ENCODE measurements around the gene ERP44.

ERP44 gene

GRCh38 chr9:100131216-100131615 is 32.4 kb upstream of the ERP44 start:
- no peaks in the 10 kb centered on the region for H3K27me3 ChIP-seq
- DNase-seq = no peak
- H3K9me3 ChIP-seq = no peaks in the 10 kb centered on the region
- H3K36me3 ChIP-seq = peaks cover 5 to 10% (median 9%) of the 10 kb centered on the region in 3 donors
- no peak overlapping the region for H3K4me3 ChIP-seq
- no peaks in the 10 kb centered on the region for H3K4me1 ChIP-seq
- H3K27ac ChIP-seq = no peak overlapping the region
- intact Hi-C loops (cut with DNase I; ENCODE audit: low total_unique reads) = no loop called here
- no peak for TF ChIP-seq CTCF (IDR thresholded peaks at IDR 0.05)

GRCh38 chr9:100129772-100130171 is 31.0 kb upstream of the ERP44 start:
- Histone ChIP-seq H3K4me3 (no peak overlapping the region), H3K9me3 (no peaks in the 10 kb centered on the region), H3K36me3 (peaks cover 5 to 10% (median 8%) of the 10 kb centered on the region in 3 donors), H3K4me1 (no peaks in the 10 kb centered on the region), H3K27me3 (no peaks in the 10 kb centered on the region), H3K27ac (no peak overlapping the region)
- no peak for TF ChIP-seq CTCF (IDR thresholded peaks at IDR 0.05)
- intact Hi-C loops (cut with DNase I; ENCODE audit: low total_unique reads) = no loop called here
- DNase-seq = no peak

GRCh38 chr9:100126423-100126822 is 27.6 kb upstream of the ERP44 start:
- Histone ChIP-seq H3K9me3 (no peaks in the 10 kb centered on the region), H3K4me1 (no peaks in the 10 kb centered on the region), H3K27ac (no peak overlapping the region), H3K36me3 (peaks cover 0 to 5% (median 4%) of the 10 kb centered on the region in 3 donors), H3K27me3 (no peaks in the 10 kb centered on the region), H3K4me3 (no peak overlapping the region)
- intact Hi-C loops (cut with DNase I; ENCODE audit: low total_unique reads) = no loop called here
- DNase-seq = no peak
- no peak for TF ChIP-seq CTCF (IDR thresholded peaks at IDR 0.05)

GRCh38 chr9:100125910-100126309 is 27.1 kb upstream of the ERP44 start:
- Histone ChIP-seq H3K27me3 (no peaks in the 10 kb centered on the region), H3K36me3 (peaks cover 0 to 5% (median 4%) of the 10 kb centered on the region in 3 donors), H3K27ac (no peak overlapping the region), H3K4me3 (no peak overlapping the region), H3K9me3 (no peaks in the 10 kb centered on the region), H3K4me1 (no peaks in the 10 kb centered on the region)
- intact Hi-C loops (cut with DNase I; ENCODE audit: low total_unique reads) = no loop called here
- no peak for TF ChIP-seq CTCF (IDR thresholded peaks at IDR 0.05)
- DNase-seq = no peak

- H3K27ac ChIP-seq = no peak overlapping the region
- H3K36me3 ChIP-seq = peaks cover 0 to 5% (median 4%) of the 10 kb centered on the region in 3 donors
- no peak for DNase-seq
- intact Hi-C loops (cut with DNase I; ENCODE audit: low total_unique reads) = no loop called here
- no peak for TF ChIP-seq CTCF (IDR thresholded peaks at IDR 0.05)
- H3K9me3 ChIP-seq = no peaks in the 10 kb centered on the region
- H3K4me1 ChIP-seq = no peaks in the 10 kb centered on the region
- no peak overlapping the region for H3K4me3 ChIP-seq
- H3K27me3 ChIP-seq = no peaks in the 10 kb centered on the region
Measured at GRCh38 chr9:100125236-100125635, 26.4 kb upstream of the ERP44 start.

GRCh38 chr9:100120286-100120685 is 21.5 kb upstream of the ERP44 start:
- no peak for TF ChIP-seq CTCF (IDR thresholded peaks at IDR 0.05)
- no peak for DNase-seq
- Histone ChIP-seq H3K4me1 (no peaks in the 10 kb centered on the region), H3K36me3 (peaks cover 0 to 6% (median 4%) of the 10 kb centered on the region in 3 donors), H3K27ac (no peak overlapping the region), H3K4me3 (no peak overlapping the region), H3K9me3 (no peaks in the 10 kb centered on the region), H3K27me3 (no peaks in the 10 kb centered on the region)
- intact Hi-C loops (cut with DNase I; ENCODE audit: low total_unique reads) = no loop called here

Data from tibial artery (tissue), 4 donors.